AG08395 (cell line): Measurements from ENCODE around the gene RIPK3.
"Not testable (repeated sequence)": the region's sequence is repeated elsewhere in the genome, so short reads cannot be mapped to it uniquely, and the experiment has no call there.

Source experiments
- DNase-seq: peaks from one replicate; pipeline ENCODE4 v3.0.0; 2012; ENCODE audit warnings: mixed read lengths, low spot score

Gene RIPK3

GRCh38 chr14:24339284-24340151, at the start of gene RIPK3:
Gene RIPK3 (minus strand): TSS chr14:24339991. CDS start chr14:24339826, 165 bp downstream.
- DNase-seq, result no peak

- DNase-seq, result no peak
These were observed 49.5 kb upstream of the RIPK3 start for GRCh38 chr14:24389226-24389848.

GRCh38 chr14:24388474-24389179, 48.8 kb upstream of the RIPK3 start:
- no peak for DNase-seq

GRCh38 chr14:24387579-24387978, 47.8 kb upstream of the RIPK3 start:
- DNase-seq, result not testable (repeated sequence)

GRCh38 chr14:24387009-24387345, 47.2 kb upstream of the RIPK3 start:
- no peak for DNase-seq

- no peak for DNase-seq
These were observed 45.7 kb upstream of the RIPK3 start for GRCh38 chr14:24385524-24385923.

- no peak for DNase-seq
These were observed 44.4 kb upstream of the RIPK3 start for GRCh38 chr14:24384169-24384568.

- no peak for DNase-seq
These were observed 42.2 kb upstream of the RIPK3 start for GRCh38 chr14:24382064-24382371.

- no peak for DNase-seq
These were observed 41.7 kb upstream of the RIPK3 start for GRCh38 chr14:24381363-24382063.

GRCh38 chr14:24379907-24380730, 40.3 kb upstream of the RIPK3 start:
- no peak for DNase-seq

GRCh38 chr14:24378981-24379906, 39.5 kb upstream of the RIPK3 start:
- DNase-seq, result no peak

GRCh38 chr14:24378327-24378726, 38.5 kb upstream of the RIPK3 start:
- DNase-seq, result no peak

GRCh38 chr14:24377657-24378056, 37.9 kb upstream of the RIPK3 start:
- DNase-seq, result no peak

GRCh38 chr14:24377126-24377525, 37.3 kb upstream of the RIPK3 start:
- DNase-seq, result no peak

GRCh38 chr14:24376448-24377070, 36.8 kb upstream of the RIPK3 start:
- DNase-seq, result no peak

- no peak for DNase-seq
These were observed 33.1 kb upstream of the RIPK3 start for GRCh38 chr14:24372701-24373416.

GRCh38 chr14:24371605-24372004, 31.8 kb upstream of the RIPK3 start:
- not testable (repeated sequence) for DNase-seq

GRCh38 chr14:24370748-24371147, 31.0 kb upstream of the RIPK3 start:
- no peak for DNase-seq
